Ascending aorta (tissue), 2 donors: ENCODE data around the gene DEPDC7. TPM values are rescaled to one million over a fixed set of nuclear protein-coding genes. Genes with fewer than 3 reads are reported as not detected.
"Not testable (repeated sequence)": the region's sequence is repeated elsewhere in the genome, so short reads cannot be mapped to it uniquely, and the experiment has no call there.

Experiments
- DNase-seq, 2 donors: peaks; one replicate each; pipeline ENCODE4 v3.0.0-alpha.2; 2019; ENCODE audit warnings: low spot score in 2 of 2
- H3K27ac ChIP-seq, 2 donors: fragments of 200-600 bp; sonication (generic); one replicate each; pipeline ENCODE4 v1.5.1; 2016 to 2017; ENCODE audit warnings: mild to moderate bottlenecking in 1 of 2
- H3K27me3 ChIP-seq: fragments of 200-600 bp; sonication (generic); one replicate; pipeline ENCODE4 v1.5.1; 2017
- H3K36me3 ChIP-seq, 2 donors: fragments of 200-600 bp; sonication (generic); one replicate each; pipeline ENCODE4 v1.5.1; 2016
- H3K4me1 ChIP-seq, 2 donors: fragments of 200-600 bp; sonication (generic); one replicate each; pipeline ENCODE4 v1.5.1; 2016 to 2017; ENCODE audit warnings: mild to moderate bottlenecking in 1 of 2
- H3K4me3 ChIP-seq, 2 donors: fragments of 200-600 bp; sonication (generic); one replicate each; pipeline ENCODE4 v1.5.1; 2016 to 2017; ENCODE audit warnings: mild to moderate bottlenecking in 1 of 2
- H3K9me3 ChIP-seq, 2 donors: fragments of 200-600 bp; sonication (generic); one replicate each; pipeline ENCODE4 v1.5.1; 2016
- CTCF ChIP-seq, 3 experiments: fragments of 200-600 bp in 2 of 3; fragments of 450-650 bp in 1 of 3; sonication (generic) in 2 of 3; IDR thresholded peaks; one replicate each; pipeline ENCODE4 v1.5.1; 2016 to 2019; ENCODE audit warnings: antibody characterized with exemption in 3 of 3, mild to moderate bottlenecking in 1 of 3, moderate library complexity in 1 of 3
- intact Hi-C: fragments of 100-400 bp; cut with DNase I; formaldehyde crosslinking; loops from one replicate; pipeline ENCODE4 v1.15.1; 2023
- total RNA-seq: library from RNA; depleted of rRNA; stranded (reverse); fragments of >200 nt; gene quantifications from one replicate; pipeline ENCODE4 v1.1.0, GENCODE V29; 2016

DEPDC7 gene
- total RNA-seq, 1 donor from 2014 or later: not detected

GRCh38 chr11:33025339-33025722, 9.7 kb downstream of the DEPDC7 start:
- Histone ChIP-seq H3K36me3 (no peaks in the 10 kb centered on the region), H3K9me3 (no peaks in the 10 kb centered on the region), H3K27me3 (no peaks in the 10 kb centered on the region), H3K4me1 (no peaks in the 10 kb centered on the region), H3K4me3 (no peak overlapping the region), H3K27ac (no peak overlapping the region)
- no peak for TF ChIP-seq CTCF (IDR thresholded peaks at IDR 0.05)
- intact Hi-C loops: no loop called here
- no peak for DNase-seq

- no peak for TF ChIP-seq CTCF (IDR thresholded peaks at IDR 0.05)
- Histone ChIP-seq H3K27me3 (no peaks in the 10 kb centered on the region), H3K9me3 (no peaks in the 10 kb centered on the region), H3K4me1 (no peaks in the 10 kb centered on the region), H3K4me3 (no peak overlapping the region), H3K36me3 (no peaks in the 10 kb centered on the region), H3K27ac (no peak overlapping the region)
- no peak for DNase-seq
- intact Hi-C loops: no loop called here
Observed at GRCh38 chr11:33027233-33027632, 11.6 kb downstream of the DEPDC7 start.

- no peak overlapping the region for H3K4me3 ChIP-seq
- no peak overlapping the region for H3K27ac ChIP-seq
- no peak for DNase-seq
- no peaks in the 10 kb centered on the region for H3K4me1 ChIP-seq
- intact Hi-C loops: no loop called here
- no peak for TF ChIP-seq CTCF (IDR thresholded peaks at IDR 0.05)
- no peaks in the 10 kb centered on the region for H3K27me3 ChIP-seq
- H3K9me3 ChIP-seq: no peaks in the 10 kb centered on the region
- no peaks in the 10 kb centered on the region for H3K36me3 ChIP-seq
Observed at GRCh38 chr11:33027846-33028536, 12.3 kb downstream of the DEPDC7 start.

- no peak for DNase-seq
- Histone ChIP-seq H3K36me3 (no peaks in the 10 kb centered on the region), H3K4me1 (no peaks in the 10 kb centered on the region), H3K4me3 (no peak overlapping the region), H3K27ac (no peak overlapping the region), H3K27me3 (no peaks in the 10 kb centered on the region), H3K9me3 (no peaks in the 10 kb centered on the region)
- no peak for TF ChIP-seq CTCF (IDR thresholded peaks at IDR 0.05)
- intact Hi-C loops: no loop called here
Observed at GRCh38 chr11:33028537-33028914, 12.8 kb downstream of the DEPDC7 start.

- H3K27ac ChIP-seq, H3K4me3 ChIP-seq, H3K4me1 ChIP-seq, DNase-seq, intact Hi-C loops, H3K36me3 ChIP-seq, H3K27me3 ChIP-seq, H3K9me3 ChIP-seq: not testable (repeated sequence)
Observed at GRCh38 chr11:33029218-33029617, 13.5 kb downstream of the DEPDC7 start.

GRCh38 chr11:33033493-33033892, 17.8 kb downstream of the DEPDC7 start:
- intact Hi-C loops: no loop called here
- no peak overlapping the region for H3K4me3 ChIP-seq
- no peaks in the 10 kb centered on the region for H3K36me3 ChIP-seq
- no peaks in the 10 kb centered on the region for H3K4me1 ChIP-seq
- TF ChIP-seq CTCF (IDR thresholded peaks at IDR 0.05): no peak
- H3K9me3 ChIP-seq: no peaks in the 10 kb centered on the region
- no peaks in the 10 kb centered on the region for H3K27me3 ChIP-seq
- H3K27ac ChIP-seq: no peak overlapping the region
- DNase-seq: no peak
